Spleen (tissue), 11 donors: Measurements from ENCODE around the gene ETV3. TPM values are rescaled to one million over a fixed set of nuclear protein-coding genes. Genes with fewer than 3 reads are reported as not detected.

ENCODE experiments used
- DNase-seq: peaks from one replicate; pipeline ENCODE4 v3.0.0-alpha.2; 2020
- H3K27ac ChIP-seq, 8 donors: fragments of 200-600 bp; sonication (generic) in 7 of 8; 1 replicate in 4 of 8; 2 replicates in 4 of 8; pipeline versions ENCODE4 v1.5.0 to v1.8.0; 2016 to 2021; ENCODE audit warnings: inconsistent platforms in 4 of 8, mild to moderate bottlenecking in 4 of 8, moderate library complexity in 1 of 8
- H3K27me3 ChIP-seq, 7 donors: fragments of 200-600 bp; sonication (generic) in 6 of 7; replicated peaks in 1 of 7; 1 replicate in 4 of 7; 2 replicates in 3 of 7; pipeline versions ENCODE4 v1.5.0 to v1.8.0; 2016 to 2021; ENCODE audit warnings: inconsistent platforms in 3 of 7, mild to moderate bottlenecking in 1 of 7
- H3K36me3 ChIP-seq, 6 donors: fragments of 200-600 bp; sonication (generic) in 5 of 6; 1 replicate in 4 of 6; 2 replicates in 2 of 6; pipeline versions ENCODE4 v1.5.0 to v1.8.0; 2016 to 2021; ENCODE audit warnings: inconsistent platforms in 2 of 6
- H3K4me1 ChIP-seq, 6 donors: fragments of 200-600 bp; sonication (generic) in 5 of 6; 1 replicate in 3 of 6; 2 replicates in 3 of 6; pipeline versions ENCODE4 v1.5.0 to v1.8.0; 2016 to 2021; ENCODE audit warnings: inconsistent platforms in 3 of 6
- H3K4me3 ChIP-seq, 8 donors: fragments of 200-600 bp; sonication (generic) in 7 of 8; 1 replicate in 4 of 8; 2 replicates in 4 of 8; pipeline versions ENCODE4 v1.5.0 to v1.8.0; 2016 to 2021; ENCODE audit warnings: inconsistent platforms in 4 of 8, mild to moderate bottlenecking in 4 of 8, moderate library complexity in 2 of 8
- H3K9me3 ChIP-seq, 8 donors: fragments of 200-600 bp; sonication (generic) in 7 of 8; 1 replicate in 4 of 8; 2 replicates in 4 of 8; pipeline versions ENCODE4 v1.5.0 to v1.8.0; 2016 to 2021; ENCODE audit warnings: inconsistent platforms in 4 of 8
- CTCF ChIP-seq, 11 experiments: fragments of 200-600 bp in 7 of 11; fragments of 450-650 bp in 4 of 11; sonication (generic) in 4 of 11; IDR thresholded peaks in 8 of 11; conservative IDR thresholded peaks in 3 of 11; 1 replicate in 7 of 11; 2 replicates in 4 of 11; pipeline versions ENCODE4 v1.4.0 to v1.8.0; 2016 to 2021; ENCODE audit warnings: antibody characterized with exemption in 11 of 11, inconsistent platforms in 4 of 11, mild to moderate bottlenecking in 1 of 11
- POLR2A ChIP-seq, 3 donors: fragments of 450-650 bp; IDR thresholded peaks; one replicate each; pipeline ENCODE4 v1.5.1; 2017; ENCODE audit warnings: antibody characterized with exemption in 3 of 3, mild to moderate bottlenecking in 1 of 3
- POLR2AphosphoS5 ChIP-seq, 3 donors: sonication (generic); formaldehyde crosslinking; IDR thresholded peaks; one replicate each; pipeline ENCODE4 v1.5.1; 2017; ENCODE audit warnings: antibody characterized with exemption in 3 of 3
- WGBS, 5 donors: extraction: QIAGEN DNeasy Blood & Tissue Kit in 3 of 5; methylation state at CpG; one replicate each; pipeline versions ENCODE4 v1.1.5 to v1.1.7; 2013 to 2018; 5-methylcytosine and 5-hydroxymethylcytosine counted together
- intact Hi-C: fragments of 100-400 bp; cut with DNase I; formaldehyde crosslinking; loops from one replicate; pipeline ENCODE4 v1.15.0; 2023; ENCODE audit warnings: low total_unique reads
- polyA plus RNA-seq, 3 donors: library from polyadenylated mRNA; stranded (reverse); fragments of 200-250 nt; gene quantifications; one replicate each; pipeline ENCODE4 v1.2.1, GENCODE V29; 2013
- total RNA-seq, 7 donors: library from RNA; depleted of rRNA in 3 of 7; stranded (reverse); fragments of >200 nt in 3 of 7; fragmentation: NEBNext Ultra II Directional in 4 of 7; extraction: Animal tissue kit (Norgen Biotek cat#: 25700) in 4 of 7; gene quantifications; one replicate each; pipeline versions ENCODE4 v1.1.0 to v1.2.1, GENCODE V29; 2016 to 2021
- donor health status: healthy with polysubstance abuse.
- donor health status: DM: no; HTN: no; CAD: no; lungs with moderate emphysema.
- donor health status: DM: no; HTN: no; CAD: no.
- donor health status: Bipolar disorder and iron deficiency.
- donor health status: healthy.
- donor health status: DM: no; HTN: no; CAD: no.
- donor health status: DM: yes; HTN: yes; CAD: no.

Gene ETV3
- total and polyA plus RNA-seq, 10 donors = 4.2 to 35.9 (median 20.8) TPM

GRCh38 chr1:157110686-157111085 is 27.5 kb downstream of the ETV3 start:
- no peaks in the 10 kb centered on the region for H3K9me3 ChIP-seq
- H3K27me3 ChIP-seq = peaks cover 0 to 82% (median 6%) of the 10 kb centered on the region in 7 donors
- TF ChIP-seq POLR2A (IDR thresholded peaks at IDR 0.05) = no peak
- TF ChIP-seq CTCF (IDR thresholded peaks at IDR 0.05 in 8 of 11, conservative IDR thresholded peaks at IDR 0.05 in 3 of 11) = no peak
- no peak for TF ChIP-seq POLR2AphosphoS5 (IDR thresholded peaks at IDR 0.05)
- H3K4me3 ChIP-seq = no peak overlapping the region
- no peaks in the 10 kb centered on the region for H3K36me3 ChIP-seq
- H3K27ac ChIP-seq = no peak overlapping the region
- peak; percentile 39 for DNase-seq
- WGBS, 5 donors = 53 to 79% (median 68%) methylated on average over 3 of the region's 3 CpGs
- peaks cover 0 to 36% (median 15%) of the 10 kb centered on the region in 6 donors for H3K4me1 ChIP-seq
- intact Hi-C loops = no loop called here

GRCh38 chr1:157110003-157110402 is 28.2 kb downstream of the ETV3 start:
- Histone ChIP-seq H3K27me3 (peaks cover 0 to 82% (median 6%) of the 10 kb centered on the region in 7 donors), H3K4me3 (no peak overlapping the region), H3K9me3 (no peaks in the 10 kb centered on the region), H3K36me3 (no peaks in the 10 kb centered on the region), H3K4me1 (peaks cover 0 to 36% (median 15%) of the 10 kb centered on the region in 6 donors), H3K27ac (no peak overlapping the region)
- peak; percentile 18 for DNase-seq
- intact Hi-C loops = no loop called here
- no peak for TF ChIP-seq POLR2AphosphoS5 (IDR thresholded peaks at IDR 0.05)
- TF ChIP-seq CTCF (IDR thresholded peaks at IDR 0.05 in 8 of 11, conservative IDR thresholded peaks at IDR 0.05 in 3 of 11) = no peak
- no peak for TF ChIP-seq POLR2A (IDR thresholded peaks at IDR 0.05)
- WGBS, 5 donors = 64 to 83% (median 77%) methylated on average over 6 of the region's 6 CpGs

DNA sequence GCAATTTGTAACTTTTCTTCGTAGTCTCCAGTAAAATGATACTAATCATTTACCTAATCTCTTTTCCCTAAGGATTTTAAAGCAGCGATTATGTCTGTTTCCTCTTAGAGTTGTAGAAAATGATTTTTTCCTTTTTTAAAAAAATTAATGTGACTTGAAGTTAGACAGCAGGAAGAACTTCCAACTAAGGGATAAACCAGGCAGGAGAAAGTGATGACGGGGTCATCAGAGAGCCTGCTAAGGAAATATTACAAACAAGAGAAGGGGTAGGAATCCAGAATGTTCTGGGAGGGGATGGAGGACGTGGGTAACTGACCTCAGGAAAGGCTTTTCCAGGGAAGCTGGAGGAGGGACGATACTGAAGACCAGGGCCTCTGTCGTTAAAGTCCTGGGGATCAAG is 29.7 kb downstream of the ETV3 start:
- H3K9me3 ChIP-seq = no peaks in the 10 kb centered on the region
- intact Hi-C loops = no loop called here
- no peak for DNase-seq

GRCh38 chr1:157107702-157108101 is 30.5 kb downstream of the ETV3 start:
- Histone ChIP-seq H3K36me3 (no peaks in the 10 kb centered on the region), H3K4me3 (no peak overlapping the region), H3K27ac (no peak overlapping the region), H3K27me3 (peaks cover 0 to 61% (median 6%) of the 10 kb centered on the region in 7 donors), H3K9me3 (no peaks in the 10 kb centered on the region), H3K4me1 (peaks cover 0 to 25% (median 11%) of the 10 kb centered on the region in 6 donors)
- WGBS, 5 donors = 60 to 69% (median 68%) methylated on average over 19 of the region's 19 CpGs
- TF ChIP-seq CTCF (IDR thresholded peaks at IDR 0.05 in 8 of 11, conservative IDR thresholded peaks at IDR 0.05 in 3 of 11) = no peak
- no peak for TF ChIP-seq POLR2A (IDR thresholded peaks at IDR 0.05)
- TF ChIP-seq POLR2AphosphoS5 (IDR thresholded peaks at IDR 0.05) = no peak
- peak; percentile 57 for DNase-seq
- intact Hi-C loops = no loop called here

More for the DNA sequence above, 29.7 kb downstream of the ETV3 start:
- peaks cover 0 to 68% (median 6%) of the 10 kb centered on the region in 7 donors for H3K27me3 ChIP-seq
- WGBS, 5 donors = 71 to 82% (median 72%) methylated on average over 6 of the region's 6 CpGs
- no peak overlapping the region for H3K27ac ChIP-seq
- TF ChIP-seq CTCF (IDR thresholded peaks at IDR 0.05 in 8 of 11, conservative IDR thresholded peaks at IDR 0.05 in 3 of 11) = no peak
- no peak for TF ChIP-seq POLR2A (IDR thresholded peaks at IDR 0.05)
- no peak for TF ChIP-seq POLR2AphosphoS5 (IDR thresholded peaks at IDR 0.05)
- peaks cover 0 to 33% (median 15%) of the 10 kb centered on the region in 6 donors for H3K4me1 ChIP-seq
- H3K36me3 ChIP-seq = no peaks in the 10 kb centered on the region
- no peak overlapping the region for H3K4me3 ChIP-seq
